GM10248 (cell line): Measurements from ENCODE around the gene ZNFX1.

Experiments
- CTCF ChIA-PET: fragments of 300-600 bp; sonication (Branson Sonifier 250); formaldehyde crosslinking; extraction: SDS; loops from one replicate; lab custom pipeline; 2021; ENCODE audit warnings: antibody characterized with exemption; lab: Yijun Ruan, JAX
- POLR2A ChIA-PET: fragments of 350-650 bp; sonication (Branson Sonifier 250); formaldehyde crosslinking; extraction: SDS; loops from one replicate; lab custom pipeline; 2020; ENCODE audit warnings: antibody characterized with exemption; lab: Yijun Ruan, JAX
- DNase-seq: peaks from one replicate; pipeline ENCODE4 v3.0.0; 2012; ENCODE audit errors: extremely low spot score
- CTCF ChIP-seq: IDR thresholded peaks from 2 replicates; pipeline ENCODE4 v1.5.1; 2012; ENCODE audit warnings: mild to moderate bottlenecking, low read depth; ENCODE audit errors: extremely low read depth, missing control alignments, control extremely low read depth

ZNFX1 gene

GRCh38 chr20:49293122-49293521 is 15.3 kb upstream of the ZNFX1 start:
- DNase-seq = no peak
- ChIA-PET CTCF (interaction anchor here (0.9 to 2.1 kb wide), 2 partner anchors 12 to 17 kb away, joined by 3 to 12 read pairs; no protein-coding TSS in a partner anchor), POLR2A (no interaction called here)
- no peak for TF ChIP-seq CTCF

GRCh38 chr20:49292010-49292409 is 14.2 kb upstream of the ZNFX1 start:
- ChIA-PET POLR2A (interaction anchor here (0.6 to 1.4 kb wide), 5 partner anchors 11 to 383 kb away, joined by 3 to 6 read pairs (median 4); partner anchors contain the start of gene ZNFX1), CTCF (interaction anchor here (1.3 to 2.1 kb wide), 2 partner anchors 11 to 26 kb away, joined by 3 to 12 read pairs; no protein-coding TSS in a partner anchor)
- no peak for DNase-seq
- no peak for TF ChIP-seq CTCF

GRCh38 chr20:49291200-49291599 is 13.3 kb upstream of the ZNFX1 start:
- TF ChIP-seq CTCF = no peak
- CTCF ChIA-PET = interaction anchor here (2.1 kb wide), 1 partner anchor 10 kb away, joined by 12 read pairs; no protein-coding TSS in a partner anchor
- POLR2A ChIA-PET = interaction anchor here (0.7 to 1.4 kb wide), 3 partner anchors 10 to 41 kb away, joined by 4 to 6 read pairs (median 5); partner anchors contain the start of gene ZNFX1
- DNase-seq = no peak

GRCh38 chr20:49290608-49291191 is 12.8 kb upstream of the ZNFX1 start:
- POLR2A ChIA-PET = interaction anchor here (1.3 to 1.4 kb wide), 2 partner anchors 9 to 13 kb away, joined by 4 to 5 read pairs; partner anchors contain the start of gene ZNFX1
- CTCF ChIA-PET = interaction anchor here (1.3 kb wide), 1 partner anchor 12 kb away, joined by 4 read pairs; no protein-coding TSS in a partner anchor
- DNase-seq = no peak
- no peak for TF ChIP-seq CTCF

GRCh38 chr20:49288784-49289696 is 11.2 kb upstream of the ZNFX1 start:
- no peak for DNase-seq
- POLR2A ChIA-PET = no interaction called here
- TF ChIP-seq CTCF = no peak
- CTCF ChIA-PET = interaction anchor here (1.2 to 1.3 kb wide), 2 partner anchors 13 to 21 kb away, joined by 3 to 4 read pairs; no protein-coding TSS in a partner anchor

GRCh38 chr20:49288250-49288751 is 10.4 kb upstream of the ZNFX1 start:
- no peak for TF ChIP-seq CTCF
- no peak for DNase-seq
- ChIA-PET POLR2A (no interaction called here), CTCF (interaction anchor here (1.2 kb wide), 2 partner anchors 21 to 33 kb away, joined by 3 read pairs; no protein-coding TSS in a partner anchor)
